Femur (tissue), 1 donor: ENCODE data around the gene CCDC60.
A peak's percentile ranks its signal among the peaks of the same experiment; 100 is the strongest.
"Not testable (repeated sequence)": the region's sequence is repeated elsewhere in the genome, so short reads cannot be mapped to it uniquely, and the experiment has no call there.

Source experiments
- DNase-seq: peaks from one replicate; pipeline ENCODE4 v3.0.0-alpha.2; 2017

The CCDC60 gene

DNA sequence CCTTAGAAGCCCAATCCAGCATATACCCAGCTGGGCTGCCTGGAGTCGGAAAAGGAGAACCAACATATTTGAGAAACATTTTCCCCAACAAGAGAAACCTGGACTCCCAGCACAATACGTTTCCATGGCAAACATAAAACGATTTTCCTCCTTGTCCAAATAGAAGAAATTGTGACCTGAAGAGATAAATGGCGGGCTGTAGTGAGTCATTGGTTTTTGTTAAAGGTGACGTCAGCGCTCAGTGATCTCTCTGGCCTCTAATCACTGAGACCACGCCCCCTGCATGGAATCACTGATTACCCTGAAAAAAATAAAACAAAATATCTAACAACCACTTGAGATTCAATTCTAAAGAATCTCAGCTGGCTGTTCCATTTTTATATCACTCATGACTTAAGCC is 6.0 kb downstream of the CCDC60 start:
- no peak for DNase-seq

DNA sequence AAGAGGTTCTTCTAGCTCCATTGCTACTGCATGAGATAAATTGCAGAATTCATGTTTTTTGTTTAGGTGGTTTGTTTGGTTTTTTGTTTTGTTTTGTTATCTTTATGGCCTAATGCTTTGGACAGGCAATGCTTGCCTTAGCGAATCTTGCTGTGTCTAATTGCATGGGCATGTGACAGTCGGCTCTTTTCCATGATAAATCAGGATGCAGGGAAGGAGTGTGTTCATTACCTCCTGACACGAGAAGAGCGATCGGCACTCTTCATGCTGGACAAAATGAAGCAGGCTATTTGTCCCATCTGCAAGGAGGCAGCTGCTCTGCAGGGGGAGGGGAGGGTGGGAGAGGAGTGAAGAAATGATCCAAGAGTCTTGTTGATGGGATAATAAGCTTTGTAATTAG is 6.5 kb downstream of the CCDC60 start:
- no peak for DNase-seq

DNA sequence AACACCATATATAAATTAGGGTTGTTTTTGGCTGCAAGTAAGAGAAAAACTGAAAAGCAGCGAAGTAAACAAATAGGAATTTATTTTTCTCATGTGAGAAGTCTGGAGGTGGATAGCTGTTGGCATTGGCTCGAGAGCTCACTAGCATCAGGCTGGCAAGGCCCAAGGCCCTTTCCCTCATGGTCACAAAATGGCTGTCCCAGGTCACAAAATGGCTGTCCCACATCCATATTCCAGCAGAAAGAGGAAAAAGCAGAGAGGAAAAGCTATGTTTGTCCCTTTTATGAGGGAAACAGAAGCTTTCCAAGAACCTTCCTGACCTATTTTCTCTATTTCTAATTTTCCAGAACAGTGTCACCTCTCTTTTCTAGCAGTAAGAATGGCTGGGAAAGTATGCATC is 7.5 kb downstream of the CCDC60 start:
- no peak for DNase-seq

DNA sequence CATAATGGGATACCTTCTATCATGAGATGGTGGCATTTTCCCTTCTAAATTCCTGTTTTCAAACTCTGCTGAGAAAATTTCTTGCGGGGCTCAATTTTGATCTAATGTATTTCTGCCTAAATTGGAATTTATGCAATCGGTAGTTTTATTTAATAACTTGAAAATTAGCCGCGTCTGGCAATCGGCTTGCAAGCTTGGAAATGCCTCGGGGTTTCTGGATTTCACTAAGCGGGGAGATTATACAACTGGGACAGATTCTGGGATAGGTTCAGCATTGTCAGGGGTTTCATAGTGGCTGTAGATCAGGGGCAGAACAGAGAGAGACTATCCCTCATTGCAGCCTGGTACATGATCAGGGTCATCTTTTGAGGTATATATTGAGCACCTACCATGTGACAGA is 8.6 kb downstream of the CCDC60 start:
- no peak for DNase-seq

DNA sequence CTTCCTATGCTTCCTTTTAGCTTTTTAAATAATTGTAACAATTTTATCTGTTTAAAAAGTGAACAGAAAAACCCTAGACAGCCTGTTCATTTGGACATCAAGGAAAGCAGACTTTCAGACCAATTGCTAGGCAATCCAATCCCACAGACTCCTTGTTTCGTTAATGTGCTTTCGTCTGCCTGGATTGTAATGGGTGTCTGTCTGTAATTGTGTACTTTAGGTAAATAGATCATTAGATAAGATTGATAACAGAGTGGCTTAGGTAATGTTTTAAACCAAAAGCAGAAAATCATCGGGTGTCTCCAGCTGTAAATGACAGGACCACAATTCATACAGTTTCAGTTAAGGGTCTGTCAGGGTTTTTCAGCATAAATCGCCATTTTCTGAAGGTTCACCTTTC is 19.6 kb downstream of the CCDC60 start:
- no peak for DNase-seq

DNA sequence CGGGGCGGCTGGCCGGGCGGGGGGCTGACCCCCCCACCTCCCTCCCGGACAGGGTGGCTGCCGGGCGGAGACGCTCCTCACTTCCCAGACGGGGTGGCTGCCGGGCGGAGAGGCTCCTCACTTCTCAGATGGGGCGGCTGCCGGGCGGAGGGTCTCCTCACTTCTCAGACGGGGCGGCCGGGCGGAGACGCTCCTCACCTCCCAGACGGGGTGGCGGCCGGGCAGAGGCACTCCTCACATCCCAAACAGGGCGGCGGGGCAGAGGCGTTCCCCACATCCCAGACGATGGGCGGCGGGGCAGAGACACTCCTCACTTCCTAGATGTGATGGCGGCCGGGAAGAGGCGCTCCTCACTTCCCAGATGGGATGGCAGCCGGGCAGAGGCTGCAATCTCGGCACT is 25.8 kb downstream of the CCDC60 start:
- DNase-seq = not testable (repeated sequence)

DNA sequence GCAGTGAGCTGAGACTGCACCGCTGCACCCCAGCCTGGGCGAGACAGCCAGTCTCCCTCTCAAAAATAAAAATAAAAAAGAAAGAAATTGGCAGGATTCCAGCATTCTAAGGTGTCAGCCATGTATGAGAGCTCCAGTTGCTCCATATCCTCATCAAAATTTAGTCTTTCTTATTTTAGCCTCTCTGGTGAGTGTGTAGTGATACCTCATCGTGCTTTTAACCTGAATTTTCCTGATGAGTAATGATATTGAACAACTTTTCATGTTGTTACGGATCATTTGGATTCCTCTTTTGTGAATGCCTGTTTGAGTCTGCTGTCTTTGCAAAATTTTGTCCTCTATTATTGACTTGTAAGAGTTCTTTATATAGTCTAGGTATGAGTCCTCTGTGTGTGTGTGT is 28.5 kb downstream of the CCDC60 start:
- DNase-seq = no peak

DNA sequence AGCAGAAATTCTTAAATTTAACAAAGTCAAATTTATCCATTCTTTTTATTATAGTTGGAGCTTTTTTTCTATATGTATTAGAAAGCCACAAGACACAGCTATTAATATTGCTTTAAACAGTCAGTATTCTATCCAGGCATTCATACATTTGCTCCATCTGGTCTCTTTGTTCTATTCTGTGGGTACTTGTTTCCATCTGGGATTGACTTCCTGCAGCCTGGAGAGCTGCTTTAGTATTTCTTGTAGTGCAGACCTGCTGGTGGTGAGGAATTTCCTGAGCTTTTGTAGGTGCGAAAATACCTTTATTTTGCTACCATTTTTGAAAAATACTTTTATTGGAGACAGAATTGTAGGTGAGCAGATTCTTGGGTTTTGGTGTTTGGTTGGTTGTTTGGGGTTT is 29.0 kb downstream of the CCDC60 start:
- DNase-seq = no peak

DNA sequence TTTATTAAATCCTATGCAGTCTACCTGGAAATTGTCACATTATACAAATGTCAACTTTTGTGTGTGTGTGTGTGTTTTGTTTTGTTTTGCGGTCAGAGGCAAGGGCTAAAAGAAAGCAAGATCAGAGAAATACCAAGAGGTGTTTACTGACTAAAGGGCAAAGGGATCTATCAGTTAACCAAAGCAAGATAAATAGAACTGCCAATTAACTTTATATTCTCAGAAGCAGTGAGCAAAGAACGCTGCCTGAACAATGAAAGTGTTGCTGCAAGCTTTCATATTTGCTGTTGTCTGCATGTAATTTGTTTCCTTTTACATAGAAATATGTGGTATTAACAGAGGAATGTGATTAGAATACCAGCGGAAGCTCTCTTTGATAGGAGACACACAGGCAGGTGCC is 30.9 kb downstream of the CCDC60 start:
- no peak for DNase-seq

DNA sequence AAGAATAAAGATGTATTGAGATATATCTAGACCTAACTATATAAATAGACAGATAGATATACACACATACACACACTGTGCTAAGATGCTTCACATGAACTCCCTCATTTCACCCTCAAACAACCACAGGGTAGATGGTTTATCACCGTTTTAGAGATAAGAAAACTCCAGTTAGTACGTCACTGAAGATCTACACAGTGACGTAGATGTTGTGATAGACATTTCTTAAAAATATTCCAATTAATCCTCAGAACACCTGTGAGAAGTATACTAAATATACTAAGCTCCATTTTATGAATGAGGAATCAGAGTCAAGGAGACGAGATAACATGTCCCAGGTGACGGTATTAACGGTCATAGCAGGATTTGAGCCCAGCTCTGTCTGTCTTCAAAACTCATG is 31.5 kb downstream of the CCDC60 start:
- DNase-seq = no peak

DNA sequence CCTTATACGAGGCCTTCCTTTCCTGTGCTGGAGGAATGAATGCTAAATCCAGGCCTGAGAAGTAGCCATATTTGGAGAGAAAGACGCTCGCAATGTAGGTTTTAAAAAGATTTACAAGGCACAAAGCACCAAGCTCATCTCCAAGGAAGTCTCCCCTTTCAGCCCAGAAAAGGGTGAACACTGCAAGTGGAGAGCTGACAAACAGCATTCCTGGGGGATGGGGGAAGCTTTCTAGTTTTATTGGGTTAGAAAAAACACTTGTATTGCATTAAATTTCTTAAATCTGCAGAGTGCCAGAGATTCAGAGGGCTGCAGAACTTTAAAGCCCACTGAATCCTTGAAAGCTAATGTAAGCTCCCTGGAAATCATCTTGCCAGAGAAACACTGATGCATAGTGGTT is 34.6 kb downstream of the CCDC60 start:
- no peak for DNase-seq

DNA sequence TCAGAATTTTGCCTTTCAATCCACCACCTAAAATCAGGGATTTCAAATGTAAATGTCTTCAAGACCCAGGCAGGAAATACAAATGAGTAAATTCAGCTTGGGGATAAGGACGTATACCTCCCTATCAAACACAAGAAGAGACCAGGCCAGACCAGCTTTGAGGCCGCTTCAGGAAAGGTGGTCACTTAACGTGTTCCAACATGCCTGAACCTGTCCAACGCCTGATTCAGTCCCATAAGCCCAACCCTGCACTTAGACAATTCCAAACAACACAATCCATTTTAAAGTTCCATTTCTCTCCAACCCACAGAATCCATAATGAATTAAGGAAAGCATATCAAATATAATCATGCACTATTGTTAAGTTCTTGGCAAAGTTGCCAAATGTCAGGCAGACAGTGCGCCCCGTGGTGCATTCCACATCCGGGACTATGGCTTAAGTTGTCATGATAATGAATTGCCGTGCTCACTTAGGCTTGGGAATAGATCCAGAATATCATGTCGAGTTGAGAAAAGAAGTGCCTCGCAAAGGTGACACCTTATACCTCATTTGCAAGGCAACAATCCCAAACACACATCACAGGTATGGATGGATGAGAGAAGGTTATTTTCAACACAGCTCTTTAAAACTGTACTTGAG is 35.5 kb downstream of the CCDC60 start:
- no peak for DNase-seq

DNA sequence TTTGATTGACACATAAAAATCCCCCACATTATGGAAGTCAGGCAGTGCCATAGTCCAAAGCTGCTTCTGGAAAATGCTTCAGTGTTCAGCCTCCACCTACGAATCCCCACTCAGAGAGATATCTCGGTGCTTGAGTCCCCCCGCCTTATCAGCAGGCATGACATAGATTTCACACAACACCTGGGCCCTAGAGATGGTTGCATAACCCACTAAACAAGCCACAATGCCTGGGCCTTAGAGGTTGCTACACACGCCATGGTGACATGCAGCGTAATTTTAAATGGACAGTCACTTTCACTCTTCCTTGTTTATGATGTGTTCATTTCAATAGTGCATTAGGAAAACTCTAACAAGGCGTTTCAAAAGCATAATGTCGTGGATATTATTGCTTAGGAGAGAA is 38.0 kb downstream of the CCDC60 start:
- DNase-seq = no peak

DNA sequence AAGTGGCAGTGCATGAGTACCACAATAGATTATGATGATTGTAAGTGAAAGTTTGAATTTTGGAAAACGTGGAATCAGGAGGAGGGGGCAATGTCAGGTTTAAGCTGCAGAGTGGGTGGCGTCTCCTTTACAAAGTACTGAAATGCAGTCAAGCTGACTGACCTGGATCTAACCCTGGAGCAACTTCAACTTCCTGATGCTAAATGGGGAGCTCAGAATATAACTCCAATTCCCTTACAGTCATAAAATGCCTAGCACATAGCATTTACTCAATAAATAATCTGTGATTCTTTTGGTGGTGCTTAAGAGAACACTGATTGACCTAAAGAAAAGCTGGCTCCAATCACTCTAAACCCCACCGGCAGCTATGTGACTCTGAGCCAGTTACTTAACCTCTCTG is 38.5 kb downstream of the CCDC60 start:
- DNase-seq = no peak

DNA sequence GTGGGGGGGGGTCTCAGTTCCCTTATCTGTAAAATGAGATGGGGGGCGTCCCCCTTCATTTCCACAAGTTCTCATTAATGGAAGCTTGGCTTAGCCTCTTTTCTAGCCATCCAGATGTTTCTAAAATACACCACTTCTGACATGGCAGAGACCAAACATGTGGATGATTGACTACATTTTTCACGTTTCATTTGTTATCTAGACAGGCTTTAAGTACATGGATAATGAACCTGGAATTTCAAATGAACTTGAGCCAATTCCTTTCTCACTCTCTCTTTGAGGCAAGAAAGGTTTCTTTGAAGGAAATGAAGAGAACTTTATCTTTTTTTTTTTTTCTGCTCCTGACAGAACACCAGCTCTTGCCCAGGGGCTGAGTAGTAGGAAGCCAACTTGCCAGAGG is 39.1 kb downstream of the CCDC60 start:
- no peak for DNase-seq

DNA sequence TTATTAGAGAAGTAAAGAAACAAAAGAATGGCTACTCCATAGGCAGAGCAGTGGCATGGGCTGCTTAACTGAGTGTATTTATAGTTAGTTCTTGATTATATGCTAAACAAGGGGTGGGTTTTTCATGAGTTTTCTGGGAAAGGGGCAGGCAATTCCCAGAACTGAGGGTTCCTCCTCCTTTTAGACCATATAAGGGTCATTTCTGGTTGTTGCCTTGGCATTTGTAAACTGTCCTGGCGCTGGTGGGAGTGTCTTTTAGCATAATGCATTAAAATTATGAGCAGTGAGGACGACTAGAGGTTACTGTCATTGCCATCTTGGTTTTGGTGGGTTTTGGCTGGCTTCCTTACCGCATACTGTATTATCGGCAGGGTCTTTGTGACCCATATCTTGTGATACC is 40.1 kb downstream of the CCDC60 start:
- no peak for DNase-seq

DNA sequence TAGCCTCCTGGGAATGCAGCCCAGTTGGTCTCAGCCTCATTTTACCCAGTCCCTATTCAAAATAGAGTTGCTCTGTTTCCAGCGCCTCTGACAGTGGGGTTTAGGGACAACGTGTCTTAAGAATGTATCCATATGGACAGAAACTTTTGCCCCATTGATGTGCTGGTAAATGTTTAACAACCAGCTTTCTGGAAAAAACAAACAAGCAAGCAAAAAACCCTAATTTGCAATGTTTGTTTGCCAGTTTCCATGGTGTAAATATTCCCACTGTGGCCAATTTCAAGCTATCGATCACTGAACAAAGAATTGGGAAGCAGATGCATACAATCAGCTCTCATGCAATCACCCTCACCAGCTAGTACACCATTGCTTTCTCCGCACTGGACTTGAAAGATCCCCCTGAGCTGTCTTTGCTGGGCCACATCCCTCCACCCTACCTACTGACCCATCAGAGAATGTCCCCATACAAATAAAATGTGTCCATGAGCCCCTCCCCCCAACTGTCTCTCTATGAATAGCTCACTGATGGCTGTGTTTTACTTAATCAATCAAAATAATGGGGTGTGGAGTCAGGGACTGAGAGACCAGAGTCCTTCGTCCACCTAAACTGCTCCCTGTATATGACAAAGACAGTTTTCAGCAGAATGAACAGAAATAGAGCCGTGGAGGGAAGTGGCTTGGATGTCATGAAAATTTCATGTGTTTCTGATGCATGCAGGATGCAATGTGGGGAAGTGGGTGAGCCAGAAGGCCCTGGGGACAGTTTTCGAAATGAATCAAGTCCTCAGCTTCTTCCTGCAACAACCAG is 40.8 kb downstream of the CCDC60 start:
- peak; percentile 33 for DNase-seq

DNA sequence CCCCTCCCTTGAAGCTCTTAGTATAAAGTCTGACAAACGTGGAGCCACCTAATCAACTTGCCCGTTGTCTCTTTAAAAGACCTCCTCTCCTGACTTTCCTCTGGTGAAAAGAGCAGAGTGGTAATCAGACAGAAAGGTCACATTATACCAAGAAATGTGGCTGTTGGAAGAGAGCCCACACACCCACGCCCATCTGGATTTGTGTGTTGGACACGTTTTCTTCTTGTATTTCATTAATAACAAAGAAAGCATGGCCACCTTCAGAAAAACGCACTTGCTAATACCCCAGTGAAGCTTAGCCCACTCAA is 41.3 kb downstream of the CCDC60 start:
- DNase-seq = no peak

DNA sequence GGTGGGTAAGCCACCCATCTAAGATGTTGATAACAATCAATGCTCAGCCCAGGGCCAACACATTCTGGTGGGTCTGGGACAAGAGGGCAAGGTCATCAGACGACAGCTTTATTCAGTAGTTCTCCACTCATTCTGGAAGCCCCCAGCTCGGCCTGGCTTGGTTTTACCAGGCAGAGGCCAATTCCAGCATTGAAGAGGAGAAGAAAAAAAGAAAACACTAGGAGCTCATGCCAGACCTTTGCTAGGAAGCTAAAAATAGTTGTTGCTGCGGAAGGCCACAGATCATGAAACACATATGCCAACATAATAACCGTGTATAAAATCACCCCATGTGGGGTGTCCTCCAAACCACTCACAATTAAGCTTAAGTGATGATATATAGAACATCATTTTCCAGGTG is 44.4 kb downstream of the CCDC60 start:
- no peak for DNase-seq

DNA sequence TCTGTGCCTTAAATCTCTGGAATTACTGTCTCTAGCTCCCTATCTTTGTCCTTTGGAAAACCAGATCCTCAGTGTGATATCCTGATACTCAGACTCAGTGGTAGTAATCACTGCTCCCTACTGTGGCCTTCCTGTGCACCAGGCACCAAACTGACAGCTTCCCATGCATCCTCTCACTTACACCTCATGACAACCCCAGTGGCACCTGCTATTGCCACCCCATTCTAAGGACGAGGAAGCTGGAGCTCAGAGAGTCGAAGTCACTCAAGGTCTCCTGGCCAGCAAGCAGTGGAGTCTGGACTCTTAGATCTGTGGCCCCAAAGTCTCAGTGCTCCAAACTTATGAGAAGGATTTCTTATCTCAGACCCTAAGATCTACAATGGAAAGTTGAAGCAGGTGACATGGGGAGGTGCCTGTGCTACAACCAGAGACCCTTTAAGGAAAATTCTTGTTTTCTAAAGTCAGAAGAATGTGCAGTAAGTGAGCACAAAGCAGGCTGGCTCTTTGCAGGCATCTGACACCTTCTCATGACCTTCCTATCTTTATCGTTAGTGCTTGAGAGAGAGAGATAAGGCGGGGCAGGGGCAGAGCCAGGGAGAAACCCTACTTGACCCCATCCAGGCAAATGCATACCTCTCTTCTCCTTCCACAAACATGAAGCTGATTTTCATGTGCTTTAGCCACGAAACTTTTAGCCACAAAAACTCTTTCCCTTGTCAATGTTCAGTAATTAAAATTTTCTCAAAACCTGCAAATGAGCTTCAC is 47.1 kb downstream of the CCDC60 start:
- no peak for DNase-seq

DNA sequence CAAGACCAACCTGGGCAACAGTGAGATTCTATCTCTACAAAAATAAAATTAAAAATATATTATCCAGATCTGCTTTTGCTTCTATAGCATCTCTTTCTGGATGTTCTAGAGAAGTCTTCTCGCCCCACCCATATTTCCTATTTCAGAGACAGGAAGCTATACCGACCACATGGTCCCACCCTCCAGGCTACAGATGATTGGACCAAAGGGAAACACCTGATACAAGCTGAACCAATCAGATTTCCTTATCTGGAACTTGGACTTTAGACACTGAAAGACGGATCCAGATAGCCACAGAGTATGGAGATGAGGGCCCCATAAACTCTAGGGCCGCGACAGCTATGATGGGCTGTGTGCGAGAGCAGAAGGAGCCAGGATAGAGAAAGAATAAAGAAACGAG is 48.7 kb downstream of the CCDC60 start:
- no peak for DNase-seq

DNA sequence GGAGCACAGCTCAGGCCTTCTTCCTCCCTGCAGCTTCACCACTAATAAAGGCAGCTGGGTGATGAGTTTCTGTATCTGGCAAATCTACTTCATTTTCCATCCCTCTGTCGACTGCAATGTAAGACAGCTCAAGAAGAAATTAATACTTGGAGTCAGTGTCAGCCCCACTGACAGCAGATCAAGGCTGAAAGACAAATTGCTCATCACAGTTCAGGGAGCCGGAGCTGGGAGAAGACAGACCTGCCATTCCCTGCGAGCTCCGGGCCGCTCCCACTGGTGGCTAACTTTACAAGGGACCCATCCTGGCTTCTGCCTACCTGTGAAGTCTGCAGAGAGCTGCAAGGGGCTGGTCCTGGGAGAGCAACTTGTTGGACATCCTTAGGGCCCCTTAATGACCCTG is 49.8 kb downstream of the CCDC60 start:
- no peak for DNase-seq

DNA sequence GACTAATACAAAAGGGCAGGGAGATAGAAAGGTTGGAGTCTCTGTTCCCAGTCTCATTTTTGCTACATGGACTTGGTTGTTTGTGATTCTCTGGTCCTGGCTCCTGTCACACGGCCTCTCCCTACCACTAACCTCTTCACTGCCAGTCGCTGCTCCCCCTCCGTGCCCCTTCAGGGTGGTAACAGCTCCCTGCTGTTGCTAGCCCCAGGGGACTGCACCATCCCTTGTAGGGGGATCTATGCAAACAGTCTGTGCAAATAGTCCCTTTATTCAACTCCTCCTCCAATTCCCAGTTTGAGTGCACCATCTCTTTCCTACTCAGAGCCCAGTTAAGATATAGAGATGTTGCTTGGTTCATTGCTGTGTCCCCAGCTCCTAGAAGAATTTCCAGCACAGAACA is 51.1 kb downstream of the CCDC60 start:
- no peak for DNase-seq

DNA sequence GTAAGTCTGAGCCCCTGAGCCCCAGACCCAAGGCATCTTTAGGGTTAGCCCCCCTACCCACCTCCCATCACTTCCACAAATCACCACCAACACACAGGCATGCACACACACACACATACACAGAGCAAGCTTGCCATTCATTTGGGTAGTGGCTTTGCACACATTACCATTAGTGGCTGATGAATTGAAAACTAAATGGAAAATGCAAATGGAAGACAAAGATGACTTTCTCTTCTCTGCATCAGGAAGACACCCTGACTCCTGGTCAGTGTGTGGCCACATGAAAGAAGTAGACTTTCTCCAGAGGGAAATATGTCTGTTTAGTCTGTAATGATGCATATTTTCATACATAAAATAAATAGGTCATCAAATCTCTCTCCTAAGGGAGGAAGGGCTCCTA is 55.2 kb downstream of the CCDC60 start:
- no peak for DNase-seq
